Measurements from ENCODE around the gene SAMD11. TPM values are rescaled to one million over a fixed set of nuclear protein-coding genes. Genes with fewer than 3 reads are reported as not detected.

SAMD11 gene
- total RNA-seq, 4 donors from 2014 or later = 6.2 to 28.8 (median 13.9) TPM

DNA sequence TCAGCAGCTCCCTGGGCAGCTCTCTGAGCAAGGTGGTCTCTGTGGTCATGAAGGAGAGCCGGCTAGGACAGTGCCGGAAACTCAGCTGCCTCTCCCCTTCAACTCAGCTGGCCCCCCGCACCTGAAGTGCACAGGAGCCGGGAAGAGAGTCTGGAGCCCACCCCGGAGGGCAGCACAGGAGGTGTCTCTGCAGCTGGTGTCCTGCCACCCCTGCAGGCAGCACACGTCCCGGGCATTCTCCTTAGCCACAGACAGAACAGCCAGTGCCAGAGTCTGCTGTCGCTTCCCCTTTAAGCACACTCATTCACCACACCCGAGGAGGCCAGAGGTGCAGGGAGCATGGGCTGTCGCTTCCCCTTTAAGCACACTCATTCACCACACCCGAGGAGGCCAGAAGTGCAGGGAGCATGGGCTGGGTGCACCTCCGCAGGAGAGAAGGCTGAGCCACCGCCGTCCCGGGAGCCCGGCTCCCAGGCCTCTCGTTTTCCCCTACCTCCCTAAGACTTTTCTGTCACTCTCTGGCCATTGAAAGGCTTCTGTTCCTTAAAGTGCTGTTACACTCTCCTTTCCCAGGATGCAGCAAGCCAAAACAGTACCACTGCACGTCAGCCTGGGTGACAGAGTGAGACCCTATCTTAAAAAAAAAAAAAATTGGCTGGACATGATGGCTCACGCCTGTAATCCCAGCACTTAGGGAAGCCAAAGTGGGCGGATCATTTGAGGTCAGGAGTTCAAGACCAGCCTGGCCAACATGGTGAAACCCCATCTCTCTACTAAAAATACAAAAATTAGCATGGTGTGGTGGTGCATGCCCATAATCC, 16.9 kb upstream of the SAMD11 start:
- H3K27me3 ChIP-seq = peaks cover 0 to 65% (median 10%) of the 10 kb centered on the region in 4 donors
- intact Hi-C loops (cut with DNase I) = no loop called here
- H3K4me3 ChIP-seq = no peak overlapping the region
- H3K27ac ChIP-seq (replicated peaks in 1 of 4) = no peak overlapping the region
- H3K4me1 ChIP-seq = peaks cover 20 to 60% (median 54%) of the 10 kb centered on the region in 4 donors
- no peaks in the 10 kb centered on the region for H3K36me3 ChIP-seq
- DNase-seq (ENCODE audit: extremely low spot score) = no peak
- TF ChIP-seq POLR2A (IDR thresholded peaks at IDR 0.05; ENCODE audit: low read depth) (no peak), EP300 (IDR thresholded peaks at IDR 0.05) (no peak), POLR2AphosphoS5 (IDR thresholded peaks at IDR 0.05) (no peak)
- TF ChIP-seq, protein P1, sequence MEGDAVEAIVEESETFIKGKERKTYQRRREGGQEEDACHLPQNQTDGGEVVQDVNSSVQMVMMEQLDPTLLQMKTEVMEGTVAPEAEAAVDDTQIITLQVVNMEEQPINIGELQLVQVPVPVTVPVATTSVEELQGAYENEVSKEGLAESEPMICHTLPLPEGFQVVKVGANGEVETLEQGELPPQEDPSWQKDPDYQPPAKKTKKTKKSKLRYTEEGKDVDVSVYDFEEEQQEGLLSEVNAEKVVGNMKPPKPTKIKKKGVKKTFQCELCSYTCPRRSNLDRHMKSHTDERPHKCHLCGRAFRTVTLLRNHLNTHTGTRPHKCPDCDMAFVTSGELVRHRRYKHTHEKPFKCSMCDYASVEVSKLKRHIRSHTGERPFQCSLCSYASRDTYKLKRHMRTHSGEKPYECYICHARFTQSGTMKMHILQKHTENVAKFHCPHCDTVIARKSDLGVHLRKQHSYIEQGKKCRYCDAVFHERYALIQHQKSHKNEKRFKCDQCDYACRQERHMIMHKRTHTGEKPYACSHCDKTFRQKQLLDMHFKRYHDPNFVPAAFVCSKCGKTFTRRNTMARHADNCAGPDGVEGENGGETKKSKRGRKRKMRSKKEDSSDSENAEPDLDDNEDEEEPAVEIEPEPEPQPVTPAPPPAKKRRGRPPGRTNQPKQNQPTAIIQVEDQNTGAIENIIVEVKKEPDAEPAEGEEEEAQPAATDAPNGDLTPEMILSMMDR (IDR thresholded peaks at IDR 0.05) = no peak
- H3K9me3 ChIP-seq = no peaks in the 10 kb centered on the region
- WGBS = 35% methylated on average over 17 of the region's 20 CpGs

DNA sequence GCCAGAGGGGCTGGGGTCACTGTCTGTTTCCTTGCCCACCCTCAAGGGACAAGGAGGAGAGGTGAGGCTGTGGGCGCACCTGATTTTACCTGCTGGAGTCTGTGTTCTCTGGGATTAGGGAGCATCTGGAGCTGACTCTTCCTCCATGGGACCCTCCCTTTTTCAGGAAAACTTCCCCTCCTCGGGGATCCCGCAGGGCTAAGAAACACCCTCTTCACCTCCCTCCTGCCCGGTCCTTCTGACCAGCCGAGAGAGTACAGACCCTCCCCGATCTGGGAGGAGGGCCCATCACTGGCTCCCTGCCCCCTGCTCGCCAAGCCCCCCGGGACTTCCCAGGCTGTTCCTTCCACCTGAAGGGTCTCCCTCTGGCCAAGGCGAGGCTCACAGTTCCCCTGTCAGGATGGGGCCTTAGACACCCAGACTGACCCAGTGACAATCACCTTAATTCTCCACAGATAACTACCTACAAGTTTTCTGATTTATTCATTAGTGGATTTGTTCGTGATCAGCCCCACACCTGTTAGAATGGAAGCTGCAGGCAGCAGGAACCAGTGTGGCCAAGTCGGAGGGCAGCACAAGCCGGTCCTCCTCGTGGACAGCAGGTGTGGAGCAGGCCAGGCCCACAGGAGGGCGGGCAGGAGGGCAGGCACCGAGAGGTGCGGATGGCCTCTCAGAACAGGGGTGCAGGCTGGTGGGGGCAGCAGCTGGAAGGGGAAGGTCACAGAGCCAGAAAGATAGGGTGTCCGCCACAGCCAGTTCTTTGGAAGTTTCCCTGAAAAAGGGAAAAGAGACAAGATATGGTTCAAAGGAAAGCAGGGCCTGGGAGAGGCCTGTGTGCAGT, 15.9 kb upstream of the SAMD11 start:
- DNase-seq (ENCODE audit: extremely low spot score) = no peak
- Histone ChIP-seq H3K36me3 (no peaks in the 10 kb centered on the region), H3K4me1 (peaks cover 20 to 61% (median 56%) of the 10 kb centered on the region in 4 donors), H3K27ac (replicated peaks in 1 of 4) (no peak overlapping the region), H3K4me3 (no peak overlapping the region), H3K27me3 (peaks cover 0 to 65% (median 10%) of the 10 kb centered on the region in 4 donors), H3K9me3 (no peaks in the 10 kb centered on the region)
- TF ChIP-seq, protein P1 (IDR thresholded peaks at IDR 0.05) = no peak
- TF ChIP-seq POLR2AphosphoS5 (IDR thresholded peaks at IDR 0.05) = no peak
- TF ChIP-seq EP300 (IDR thresholded peaks at IDR 0.05) = no peak
- TF ChIP-seq POLR2A (IDR thresholded peaks at IDR 0.05; ENCODE audit: low read depth) = no peak
- intact Hi-C loops (cut with DNase I) = no loop called here
- 80% methylated on average over 6 of the region's 17 CpGs for WGBS

DNA sequence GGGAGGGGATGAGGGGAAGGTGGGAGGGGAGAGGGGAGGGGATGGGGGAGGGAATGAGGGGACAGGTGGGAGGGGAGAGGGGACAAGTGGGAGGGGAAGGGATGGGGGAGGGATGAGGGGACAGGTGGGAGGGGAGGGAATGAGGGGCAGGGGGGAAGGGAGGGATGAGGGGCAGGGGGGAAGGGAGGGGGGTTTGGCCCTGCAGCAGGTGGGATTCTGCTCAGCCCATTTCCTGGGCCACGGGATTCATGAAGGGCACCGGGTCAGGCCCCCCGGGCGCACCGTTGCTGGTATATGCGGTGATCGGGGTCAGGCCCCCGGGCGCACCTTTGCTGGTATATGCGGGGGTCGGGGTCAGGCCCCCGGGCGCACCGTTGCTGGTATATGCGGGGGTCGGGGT, 15.1 kb upstream of the SAMD11 start:
- DNase-seq (ENCODE audit: extremely low spot score) = no peak
- 76% methylated on average over 4 of the region's 16 CpGs for WGBS
- Histone ChIP-seq H3K27ac (replicated peaks in 1 of 4) (no peak overlapping the region), H3K36me3 (no peaks in the 10 kb centered on the region), H3K4me1 (peaks cover 20 to 61% (median 55%) of the 10 kb centered on the region in 4 donors), H3K4me3 (no peak overlapping the region), H3K27me3 (peaks cover 0 to 72% (median 10%) of the 10 kb centered on the region in 4 donors), H3K9me3 (no peaks in the 10 kb centered on the region)
- no peak for TF ChIP-seq POLR2A (IDR thresholded peaks at IDR 0.05; ENCODE audit: low read depth)
- TF ChIP-seq POLR2AphosphoS5 (IDR thresholded peaks at IDR 0.05) = no peak
- no peak for TF ChIP-seq EP300 (IDR thresholded peaks at IDR 0.05)
- TF ChIP-seq, protein P1 (IDR thresholded peaks at IDR 0.05) = no peak
- intact Hi-C loops (cut with DNase I) = no loop called here

DNA sequence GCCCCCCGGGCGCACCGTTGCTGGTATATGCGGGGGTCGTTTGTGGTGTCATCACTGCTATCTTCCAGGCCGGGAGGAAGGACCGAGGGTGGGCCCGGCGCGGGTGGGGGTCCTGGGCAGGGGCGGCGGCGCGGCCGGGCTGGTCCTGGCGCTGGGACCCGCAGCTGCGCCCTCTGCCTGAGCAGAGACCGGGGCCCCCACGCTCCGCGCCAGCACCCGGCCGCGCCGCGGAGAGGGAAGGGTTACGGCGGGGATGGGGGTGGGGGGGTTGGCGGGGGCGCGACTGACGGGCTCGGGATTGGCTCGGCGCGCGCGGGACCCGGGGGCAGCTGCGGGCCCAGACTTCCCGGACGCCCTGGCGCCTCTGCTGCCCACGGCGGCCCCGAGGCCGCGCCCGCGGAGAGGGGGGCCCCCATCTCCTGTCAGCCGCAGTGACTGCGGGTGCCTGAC, 13.8 kb upstream of the SAMD11 start:
- H3K27me3 ChIP-seq = peaks cover 0 to 78% (median 10%) of the 10 kb centered on the region in 4 donors

More for the DNA sequence above, 13.8 kb upstream of the SAMD11 start:
- intact Hi-C loops (cut with DNase I) = no loop called here
- no peaks in the 10 kb centered on the region for H3K9me3 ChIP-seq
- WGBS = no CpG with 5 or more reads among the region's 53 CpGs
- no peaks in the 10 kb centered on the region for H3K36me3 ChIP-seq
- peaks cover 16 to 49% (median 44%) of the 10 kb centered on the region in 4 donors for H3K4me1 ChIP-seq
- peak overlapping the region; percentile 21 to 70 (median 62) for H3K27ac ChIP-seq (replicated peaks in 1 of 4)
- H3K4me3 ChIP-seq = peak overlapping the region; percentile 38 to 54 (median 46)
- TF ChIP-seq, protein P1 (IDR thresholded peaks at IDR 0.05) = no peak
- TF ChIP-seq EP300 (IDR thresholded peaks at IDR 0.05) (no peak), POLR2AphosphoS5 (IDR thresholded peaks at IDR 0.05) (no peak), POLR2A (IDR thresholded peaks at IDR 0.05; ENCODE audit: low read depth) (no peak)
- DNase-seq (ENCODE audit: extremely low spot score) = no peak
